Measurements from ENCODE around the gene NRP1. TPM values are rescaled to one million over a fixed set of nuclear protein-coding genes. Genes with fewer than 3 reads are reported as not detected.
"Not testable (repeated sequence)": the region's sequence is repeated elsewhere in the genome, so short reads cannot be mapped to it uniquely, and the experiment has no call there.

Gene NRP1
- total RNA-seq, 2 experiments from 2014 or later, result 0.06 TPM; not detected in 1

GRCh38 chr10:33223326-33224000, 111.0 kb downstream of the NRP1 start:
- H3K4me3 ChIP-seq (ENCODE audit: low read length), result no peak overlapping the region
- H3K27me3 ChIP-seq (ENCODE audit: control insufficient read depth in 1 of 2, insufficient read depth in 2 of 2, low read length in 2 of 2), result no peaks in the 10 kb centered on the region
- CTCF ChIA-PET, result no interaction called here
- Mint-ChIP-seq H3K27me3 (no peaks in the 10 kb centered on the region), H3K4me1 (ENCODE audit: low read depth) (no peaks in the 10 kb centered on the region), H3K4me3 (no peak overlapping the region), H3K36me3 (ENCODE audit: low read depth) (no peaks in the 10 kb centered on the region), H3K27ac (no peak overlapping the region), H3K9me3 (no peaks in the 10 kb centered on the region)
- no peaks in the 10 kb centered on the region for H3K9me3 ChIP-seq (ENCODE audit: control insufficient read depth in 1 of 2, insufficient read depth in 1 of 2, low read length in 2 of 2)
- intact Hi-C loops (cut with DNase I, micrococcal nuclease), result no loop called here
- POLR2A ChIA-PET, result no interaction called here
- no peak for TF ChIP-seq CTCF (IDR thresholded peaks at IDR 0.05)
- H3K36me3 ChIP-seq (ENCODE audit: insufficient read depth, low read length), result no peaks in the 10 kb centered on the region
- ATAC-seq (ENCODE audit: poor library complexity) (no peak), DNase-seq (no peak)
- H3K27ac ChIP-seq (ENCODE audit: low read depth in 1 of 2, low read length in 2 of 2), result no peak overlapping the region
- H3K4me1 ChIP-seq (ENCODE audit: insufficient read depth, low read length), result no peaks in the 10 kb centered on the region

GRCh38 chr10:33222304-33222703, 112.2 kb downstream of the NRP1 start:
- H3K27ac ChIP-seq (ENCODE audit: low read depth in 1 of 2, low read length in 2 of 2); H3K4me3 ChIP-seq (ENCODE audit: low read length); H3K4me1 Mint-ChIP-seq (ENCODE audit: low read depth); POLR2A ChIA-PET; DNase-seq; H3K27ac Mint-ChIP-seq; H3K4me1 ChIP-seq (ENCODE audit: insufficient read depth, low read length); H3K36me3 Mint-ChIP-seq (ENCODE audit: low read depth); H3K27me3 ChIP-seq (ENCODE audit: control insufficient read depth in 1 of 2, insufficient read depth in 2 of 2, low read length in 2 of 2); H3K9me3 ChIP-seq (ENCODE audit: control insufficient read depth in 1 of 2, insufficient read depth in 1 of 2, low read length in 2 of 2); H3K36me3 ChIP-seq (ENCODE audit: insufficient read depth, low read length); H3K27me3 Mint-ChIP-seq; intact Hi-C loops (cut with DNase I, micrococcal nuclease); ATAC-seq (ENCODE audit: poor library complexity); CTCF ChIA-PET; H3K4me3 Mint-ChIP-seq; H3K9me3 Mint-ChIP-seq: not testable (repeated sequence)

GRCh38 chr10:33217854-33218253, 116.6 kb downstream of the NRP1 start:
- Histone ChIP-seq H3K4me3 (ENCODE audit: low read length) (no peak overlapping the region), H3K27ac (ENCODE audit: low read depth in 1 of 2, low read length in 2 of 2) (no peak overlapping the region), H3K36me3 (ENCODE audit: insufficient read depth, low read length) (no peaks in the 10 kb centered on the region), H3K9me3 (ENCODE audit: control insufficient read depth in 1 of 2, insufficient read depth in 1 of 2, low read length in 2 of 2) (no peaks in the 10 kb centered on the region), H3K27me3 (ENCODE audit: control insufficient read depth in 1 of 2, insufficient read depth in 2 of 2, low read length in 2 of 2) (no peaks in the 10 kb centered on the region), H3K4me1 (ENCODE audit: insufficient read depth, low read length) (peaks cover 3% of the 10 kb centered on the region)
- no peak overlapping the region for H3K4me3 Mint-ChIP-seq
- ChIA-PET POLR2A (no interaction called here), CTCF (no interaction called here)
- H3K4me1 Mint-ChIP-seq (ENCODE audit: low read depth), result peaks cover 11% of the 10 kb centered on the region
- H3K9me3 Mint-ChIP-seq, result no peaks in the 10 kb centered on the region
- no peak for ATAC-seq (ENCODE audit: poor library complexity)
- no peak overlapping the region for H3K27ac Mint-ChIP-seq
- no peak for TF ChIP-seq CTCF (IDR thresholded peaks at IDR 0.05)
- no peaks in the 10 kb centered on the region for H3K36me3 Mint-ChIP-seq (ENCODE audit: low read depth)
- intact Hi-C loops (cut with DNase I, micrococcal nuclease), result no loop called here
- no peak for DNase-seq
- H3K27me3 Mint-ChIP-seq, result no peaks in the 10 kb centered on the region
